NCI-H2227 (cell line): ENCODE data around the gene PTPRN2.

Experiments
- DNase-seq: peaks from one replicate; lab custom pipeline; 2025; ENCODE audit not compliant: unreplicated experiment; lab: John Stamatoyannopoulos, UW

PTPRN2 gene

GRCh38 chr7:158111049-158111751, 476.4 kb downstream of the PTPRN2 start:
- DNase-seq, result no peak

GRCh38 chr7:158110661-158111048, 477.0 kb downstream of the PTPRN2 start:
- DNase-seq, result no peak

GRCh38 chr7:158110034-158110590, 477.5 kb downstream of the PTPRN2 start:
- DNase-seq, result no peak

- DNase-seq, result no peak
Measured at GRCh38 chr7:158109364-158110033, 478.1 kb downstream of the PTPRN2 start.

GRCh38 chr7:158108646-158109293, 478.9 kb downstream of the PTPRN2 start:
- DNase-seq, result no peak

- DNase-seq, result no peak
Measured at GRCh38 chr7:158107806-158108205, 479.8 kb downstream of the PTPRN2 start.

GRCh38 chr7:158106272-158106671, 481.4 kb downstream of the PTPRN2 start:
- no peak for DNase-seq

- DNase-seq, result no peak
Measured at GRCh38 chr7:158103378-158103777, 484.2 kb downstream of the PTPRN2 start.

- no peak for DNase-seq
Measured at GRCh38 chr7:158102897-158103296, 484.7 kb downstream of the PTPRN2 start.

- DNase-seq, result no peak
Measured at GRCh38 chr7:158101821-158102450, 485.7 kb downstream of the PTPRN2 start.

- no peak for DNase-seq
Measured at GRCh38 chr7:158098125-158099030, 489.2 kb downstream of the PTPRN2 start.

GRCh38 chr7:158097453-158098124, 490.0 kb downstream of the PTPRN2 start:
- DNase-seq, result no peak

- DNase-seq, result no peak
Measured at GRCh38 chr7:158097106-158097452, 490.5 kb downstream of the PTPRN2 start.

GRCh38 chr7:158096582-158096981, 491.0 kb downstream of the PTPRN2 start:
- DNase-seq, result no peak

GRCh38 chr7:158094671-158095226, 492.9 kb downstream of the PTPRN2 start:
- no peak for DNase-seq

GRCh38 chr7:158094046-158094445, 493.6 kb downstream of the PTPRN2 start:
- no peak for DNase-seq

- no peak for DNase-seq
Measured at GRCh38 chr7:158093156-158093796, 494.3 kb downstream of the PTPRN2 start.

GRCh38 chr7:158087196-158087595, 500.4 kb downstream of the PTPRN2 start:
- DNase-seq, result no peak
